Transverse colon (tissue), 3 donors: ENCODE data around the gene TRPV2.

ENCODE experiments used
- CTCF ChIP-seq, 5 experiments: fragments of 200-600 bp in 3 of 5; fragments of 450-650 bp in 2 of 5; sonication (generic) in 3 of 5; IDR thresholded peaks; 1 replicate in 2 of 5; 2 replicates in 3 of 5; pipeline ENCODE4 v1.5.1; 2016 to 2017; ENCODE audit warnings: antibody characterized with exemption in 5 of 5, inconsistent platforms in 3 of 5, mild to moderate bottlenecking in 2 of 5, moderate library complexity in 1 of 5
- EP300 ChIP-seq: sonication (generic); formaldehyde crosslinking; IDR thresholded peaks from one replicate; pipeline ENCODE4 v1.6.1; 2017; ENCODE audit warnings: antibody characterized with exemption, low read depth

DNA sequence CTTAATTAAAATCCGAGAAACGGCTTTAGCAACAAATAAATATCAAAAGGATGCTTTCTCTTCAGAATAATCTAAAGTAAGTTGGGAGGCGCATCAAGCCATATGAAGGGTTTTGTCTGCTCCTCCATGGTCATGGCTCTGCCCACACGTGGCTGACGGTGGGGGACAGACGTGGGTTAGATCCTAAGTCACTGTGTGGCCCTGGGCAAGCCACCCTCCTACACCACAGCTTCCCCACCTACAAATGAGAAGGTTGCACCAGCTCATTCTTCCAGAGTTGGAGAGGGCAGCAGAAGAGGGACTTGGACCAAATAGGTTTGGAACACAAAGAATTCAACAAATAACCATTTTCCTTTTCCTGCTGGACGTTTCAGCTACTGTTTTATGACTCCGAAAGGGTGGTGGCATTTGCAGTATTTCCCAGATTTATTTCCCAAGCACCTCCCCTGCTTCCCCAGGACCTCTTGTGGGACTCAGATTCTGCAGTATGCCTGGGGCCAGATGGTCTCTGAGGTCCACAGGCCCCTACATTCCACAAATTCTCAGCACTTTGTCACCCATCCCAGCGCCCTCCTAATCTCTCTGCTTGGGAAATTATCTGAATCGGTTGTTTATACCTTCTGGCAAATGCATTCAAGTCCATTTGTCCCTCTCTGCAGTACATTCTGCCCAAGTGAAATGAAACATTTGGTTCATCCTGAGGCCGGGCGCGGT is 58.8 kb downstream of the TRPV2 start:
- no peak for TF ChIP-seq CTCF (IDR thresholded peaks at IDR 0.05)
- TF ChIP-seq EP300, result no peak
